Gastrocnemius medialis (tissue), 4 donors: Measurements from ENCODE around the gene CD34.

Experiments used
- CTCF ChIP-seq, 5 experiments: fragments of 450-650 bp in 3 of 5; fragments of 200-600 bp in 2 of 5; sonication (generic) in 2 of 5; IDR thresholded peaks in 4 of 5; conservative IDR thresholded peaks in 1 of 5; 1 replicate in 4 of 5; 2 replicates in 1 of 5; pipeline ENCODE4 v1.5.1; 2016 to 2019; ENCODE audit warnings: antibody characterized with exemption in 5 of 5, mild to moderate bottlenecking in 3 of 5, moderate library complexity in 3 of 5
- POLR2A ChIP-seq, 2 donors: fragments of 450-650 bp; IDR thresholded peaks; one replicate each; pipeline ENCODE4 v1.6.1; 2017; ENCODE audit warnings: antibody characterized with exemption in 2 of 2, mild to moderate bottlenecking in 2 of 2, moderate library complexity in 2 of 2

DNA sequence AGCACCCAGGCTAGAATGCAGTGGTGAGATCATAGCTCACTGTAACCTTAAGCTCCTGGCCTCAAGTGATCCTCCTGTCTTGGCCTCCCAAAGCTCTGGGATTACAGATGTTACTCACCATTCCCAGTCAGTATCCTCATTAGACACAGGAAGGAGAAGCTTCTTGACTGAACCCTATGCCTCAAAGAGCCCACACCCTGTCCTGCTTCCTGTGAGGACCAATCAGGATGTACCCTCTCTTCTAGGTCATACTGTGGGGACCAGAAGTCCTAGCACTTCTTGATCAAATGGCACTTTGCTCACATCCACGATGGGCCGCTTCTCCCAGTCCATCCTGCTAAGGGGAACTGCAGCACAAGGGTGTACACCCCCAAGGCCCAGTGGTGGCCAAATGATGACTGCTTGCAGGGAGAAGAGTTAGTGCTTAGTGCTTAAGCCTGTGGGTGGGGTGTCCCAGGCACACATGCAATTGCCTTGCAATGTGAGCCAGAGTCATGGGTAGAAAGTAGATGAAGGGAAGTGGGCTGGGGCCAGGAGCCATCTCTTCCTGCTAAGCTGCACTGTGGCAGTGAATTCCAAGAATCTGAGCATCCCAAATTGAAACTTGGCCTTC lies 9.8 kb downstream of the CD34 start:
- no peak for TF ChIP-seq CTCF (IDR thresholded peaks at IDR 0.05 in 4 of 5, conservative IDR thresholded peaks at IDR 0.05 in 1 of 5)
- no peak for TF ChIP-seq POLR2A (IDR thresholded peaks at IDR 0.05)
